Measurements from ENCODE around the gene BTNL9. TPM values are rescaled to one million over a fixed set of nuclear protein-coding genes. Genes with fewer than 3 reads are reported as not detected.

Gene BTNL9
- total RNA-seq, 1 donor from 2014 or later = 37.9 TPM

- Mint-ChIP-seq H3K36me3 (ENCODE audit: unreplicated experiment) (no peaks in the 10 kb centered on the region), H3K9me3 (ENCODE audit: unreplicated experiment) (peaks cover 3% of the 10 kb centered on the region), H3K4me1 (ENCODE audit: low read depth, unreplicated experiment) (peaks cover 14% of the 10 kb centered on the region), H3K4me3 (ENCODE audit: unreplicated experiment) (no peak overlapping the region), H3K27ac (ENCODE audit: unreplicated experiment) (no peak overlapping the region), H3K27me3 (ENCODE audit: unreplicated experiment) (no peaks in the 10 kb centered on the region)
- TF ChIP-seq CTCF (IDR thresholded peaks at IDR 0.05; ENCODE audit: partially characterized antibody, unreplicated experiment) = no peak
- DNase-seq = no peak
Observed at GRCh38 chr5:181040631-181040945, 522 bp downstream of the BTNL9 start.

- H3K9me3 Mint-ChIP-seq (ENCODE audit: unreplicated experiment) = peaks cover 3% of the 10 kb centered on the region
- no peak overlapping the region for H3K4me3 Mint-ChIP-seq (ENCODE audit: unreplicated experiment)
- TF ChIP-seq CTCF (IDR thresholded peaks at IDR 0.05; ENCODE audit: partially characterized antibody, unreplicated experiment) = no peak
- no peaks in the 10 kb centered on the region for H3K36me3 Mint-ChIP-seq (ENCODE audit: unreplicated experiment)
- peaks cover 14% of the 10 kb centered on the region for H3K4me1 Mint-ChIP-seq (ENCODE audit: low read depth, unreplicated experiment)
- no peaks in the 10 kb centered on the region for H3K27me3 Mint-ChIP-seq (ENCODE audit: unreplicated experiment)
- no peak overlapping the region for H3K27ac Mint-ChIP-seq (ENCODE audit: unreplicated experiment)
- DNase-seq = no peak
Observed at GRCh38 chr5:181041043-181041442, 977 bp downstream of the BTNL9 start.

GRCh38 chr5:181042036-181042713 is 2.1 kb downstream of the BTNL9 start:
- no peaks in the 10 kb centered on the region for H3K36me3 Mint-ChIP-seq (ENCODE audit: unreplicated experiment)
- no peaks in the 10 kb centered on the region for H3K27me3 Mint-ChIP-seq (ENCODE audit: unreplicated experiment)
- no peak overlapping the region for H3K27ac Mint-ChIP-seq (ENCODE audit: unreplicated experiment)
- no peak for TF ChIP-seq CTCF (IDR thresholded peaks at IDR 0.05; ENCODE audit: partially characterized antibody, unreplicated experiment)
- H3K9me3 Mint-ChIP-seq (ENCODE audit: unreplicated experiment) = peaks cover 3% of the 10 kb centered on the region
- DNase-seq = no peak
- no peak overlapping the region for H3K4me3 Mint-ChIP-seq (ENCODE audit: unreplicated experiment)
- peaks cover 14% of the 10 kb centered on the region for H3K4me1 Mint-ChIP-seq (ENCODE audit: low read depth, unreplicated experiment)

- no peaks in the 10 kb centered on the region for H3K36me3 Mint-ChIP-seq (ENCODE audit: unreplicated experiment)
- H3K27ac Mint-ChIP-seq (ENCODE audit: unreplicated experiment) = no peak overlapping the region
- H3K4me1 Mint-ChIP-seq (ENCODE audit: low read depth, unreplicated experiment) = peaks cover 14% of the 10 kb centered on the region
- H3K9me3 Mint-ChIP-seq (ENCODE audit: unreplicated experiment) = peaks cover 2% of the 10 kb centered on the region
- H3K27me3 Mint-ChIP-seq (ENCODE audit: unreplicated experiment) = peaks cover 2% of the 10 kb centered on the region
- no peak overlapping the region for H3K4me3 Mint-ChIP-seq (ENCODE audit: unreplicated experiment)
- TF ChIP-seq CTCF (IDR thresholded peaks at IDR 0.05; ENCODE audit: partially characterized antibody, unreplicated experiment) = no peak
- no peak for DNase-seq
Observed at GRCh38 chr5:181042722-181043121, 2.7 kb downstream of the BTNL9 start.

- no peak for TF ChIP-seq CTCF (IDR thresholded peaks at IDR 0.05; ENCODE audit: partially characterized antibody, unreplicated experiment)
- no peak overlapping the region for H3K27ac Mint-ChIP-seq (ENCODE audit: unreplicated experiment)
- no peaks in the 10 kb centered on the region for H3K36me3 Mint-ChIP-seq (ENCODE audit: unreplicated experiment)
- peaks cover 14% of the 10 kb centered on the region for H3K4me1 Mint-ChIP-seq (ENCODE audit: low read depth, unreplicated experiment)
- H3K27me3 Mint-ChIP-seq (ENCODE audit: unreplicated experiment) = peaks cover 2% of the 10 kb centered on the region
- H3K9me3 Mint-ChIP-seq (ENCODE audit: unreplicated experiment) = peaks cover 4% of the 10 kb centered on the region
- no peak overlapping the region for H3K4me3 Mint-ChIP-seq (ENCODE audit: unreplicated experiment)
- DNase-seq = no peak
Observed at GRCh38 chr5:181043285-181044092, 3.4 kb downstream of the BTNL9 start.
